HCT116 (cell line): ENCODE data around the gene MAP7. TPM values are rescaled to one million over a fixed set of nuclear protein-coding genes. Genes with fewer than 3 reads are reported as not detected.

Experiments
- ATAC-seq: fragments of 200-7000 bp; cut with Tn5 transposase; 2 replicates; pipeline ENCODE4 v1.9.1; 2020; ENCODE audit warnings: mild to moderate bottlenecking, moderate library complexity
- BruUV-seq: library from RNA; stranded (reverse); fragments of 400-500 nt; replicated peaks from 2 replicates; lab custom pipeline; 2021; lab: Mats Ljungman, UMichigan
- CTCF ChIA-PET: fragments of 300-600 bp; sonication (Branson Sonifier 250); formaldehyde crosslinking; loops from one replicate; lab custom pipeline; 2021; ENCODE audit warnings: antibody characterized with exemption; lab: Charles Lee
- POLR2A ChIA-PET: fragments of 300-600, 350-600 bp; sonication (Branson Sonifier 250); formaldehyde crosslinking; loops from one replicate; lab custom pipeline; 2021; ENCODE audit warnings: antibody characterized with exemption; lab: Charles Lee
- RAD21 ChIA-PET, 2 experiments: fragments of 300-600 bp; sonication (Branson Sonifier 250); formaldehyde crosslinking; loops; one replicate each; lab custom pipeline; 2023; ENCODE audit warnings: low total read pairs in 2 of 2; ENCODE audit not compliant: uncharacterized antibody in 2 of 2, unreplicated experiment in 2 of 2, low non-redundant PET in 1 of 2; lab: Charles Lee
- DNase-seq: peaks from one replicate; pipeline ENCODE4 v3.0.0-alpha.2; 2010; ENCODE audit warnings: low read depth, low spot score
- H2AFZ ChIP-seq: fragments of 200-600 bp; shearing (Covaris generic), sonication (generic); 2 replicates; pipeline ENCODE4 v1.6.1; 2017; ENCODE audit warnings: low read depth, mixed run types, mixed read lengths, antibody characterized with exemption, low read length; ENCODE audit not compliant: poor library complexity, severe bottlenecking
- H3K27ac ChIP-seq: 2 replicates; pipeline ENCODE4 v1.5.1; 2012; ENCODE audit warnings: low read depth, low read length
- H3K27me3 ChIP-seq: fragments of 200-600 bp; sonication (generic); 2 replicates; pipeline ENCODE4 v1.6.1; 2016; ENCODE audit warnings: mixed run types, low read length, mixed read lengths; ENCODE audit not compliant: insufficient read depth
- H3K36me3 ChIP-seq, 2 experiments: fragments of 200-500 bp in 1 of 2; fragments of 200-600 bp in 1 of 2; sonication (Bioruptor generic) in 1 of 2; sonication (generic) in 1 of 2; 2 replicates each; pipeline versions ENCODE4 v1.5.1 to v1.6.1; 2014 to 2016; ENCODE audit warnings: low read length in 2 of 2, inconsistent platforms in 1 of 2, mixed read lengths in 1 of 2, mixed run types in 1 of 2; ENCODE audit not compliant: insufficient read depth in 2 of 2, control insufficient read depth in 1 of 2
- H3K4me1 ChIP-seq, 2 experiments: fragments of 200-600 bp in 1 of 2; sonication (generic) in 1 of 2; 2 replicates each; pipeline versions ENCODE4 v1.5.1 to v1.6.1; 2012 to 2017; ENCODE audit warnings: low read length in 2 of 2, inconsistent platforms in 1 of 2, mild to moderate bottlenecking in 1 of 2, mixed read lengths in 1 of 2, mixed run types in 1 of 2, moderate library complexity in 1 of 2; ENCODE audit not compliant: insufficient read depth in 2 of 2, control insufficient read depth in 1 of 2
- H3K4me2 ChIP-seq: fragments of 200-600 bp; sonication (generic); 2 replicates; pipeline ENCODE4 v1.6.1; 2017; ENCODE audit warnings: mixed run types, low read length, mixed read lengths
- H3K4me3 ChIP-seq, 2 experiments: fragments of 200-600 bp in 1 of 2; sonication (generic) in 1 of 2; replicated peaks in 1 of 2; 2 replicates each; pipeline ENCODE4 v1.5.1; 2011 to 2016; ENCODE audit warnings: low read length in 2 of 2, control low read depth in 1 of 2, low read depth in 1 of 2, mild to moderate bottlenecking in 1 of 2, mixed read lengths in 1 of 2, mixed run types in 1 of 2
- H3K79me2 ChIP-seq: fragments of 200-600 bp; sonication (generic); 2 replicates; pipeline ENCODE4 v1.6.1; 2017; ENCODE audit warnings: mild to moderate bottlenecking, mixed run types, low read length, moderate library complexity, mixed read lengths; ENCODE audit not compliant: insufficient read depth
- H3K9ac ChIP-seq: fragments of 200-600 bp; sonication (generic); 2 replicates; pipeline ENCODE4 v1.6.1; 2016; ENCODE audit warnings: low read length, mixed read lengths
- H3K9me2 ChIP-seq: fragments of 200-600 bp; sonication (generic), shearing (Covaris generic); 2 replicates; pipeline ENCODE4 v1.6.1; 2017; ENCODE audit warnings: mixed run types, mild to moderate bottlenecking, moderate library complexity; ENCODE audit not compliant: insufficient read depth
- H3K9me3 ChIP-seq, 2 experiments: fragments of 200-500 bp in 1 of 2; fragments of 200-600 bp in 1 of 2; sonication (Bioruptor generic) in 1 of 2; sonication (generic) in 1 of 2; 2 replicates each; pipeline ENCODE4 v1.6.1; 2014 to 2017; ENCODE audit warnings: low read length in 2 of 2, mixed read lengths in 2 of 2, inconsistent platforms in 1 of 2, low read depth in 1 of 2, mild to moderate bottlenecking in 1 of 2, mixed run types in 1 of 2, moderate library complexity in 1 of 2; ENCODE audit not compliant: control insufficient read depth in 1 of 2, insufficient read depth in 1 of 2
- H4K20me1 ChIP-seq: fragments of 200-600 bp; sonication (generic), shearing (Covaris generic); 2 replicates; pipeline ENCODE4 v1.6.1; 2017; ENCODE audit warnings: mixed run types, mild to moderate bottlenecking, moderate library complexity; ENCODE audit not compliant: insufficient read depth
- ATF3 ChIP-seq: IDR thresholded peaks from 2 replicates; pipeline ENCODE4 v1.6.1; 2012
- CTCF ChIP-seq, 3 experiments: fragments of 200-600 bp in 1 of 3; sonication (generic) in 1 of 3; IDR thresholded peaks in 2 of 3; conservative IDR thresholded peaks in 1 of 3; 2 replicates each; pipeline ENCODE4 v1.5.1; 2012 to 2017; ENCODE audit warnings: low read depth in 2 of 3, low read length in 2 of 3, antibody characterized with exemption in 1 of 3, borderline replicate concordance in 1 of 3, control low read depth in 1 of 3, mild to moderate bottlenecking in 1 of 3, mixed read lengths in 1 of 3, mixed run types in 1 of 3, moderate library complexity in 1 of 3; ENCODE audit not compliant: insufficient read depth in 1 of 3
- EZH2 ChIP-seq: fragments of 200-600 bp; sonication (generic); IDR thresholded peaks from 2 replicates; pipeline ENCODE4 v1.6.1; 2017; ENCODE audit warnings: antibody characterized with exemption, mixed run types
- EZH2phosphoT487 ChIP-seq: fragments of 200-600 bp; IDR thresholded peaks from 2 replicates; pipeline ENCODE4 v1.6.1; 2018; ENCODE audit warnings: antibody characterized with exemption, borderline replicate concordance
- FOSL1 ChIP-seq: IDR thresholded peaks from 2 replicates; pipeline ENCODE4 v1.6.1; 2012; ENCODE audit warnings: low read depth
- JUND ChIP-seq: IDR thresholded peaks from 2 replicates; pipeline ENCODE4 v1.6.1; 2012
- POLR2A ChIP-seq: IDR thresholded peaks from 2 replicates; pipeline ENCODE4 v1.7.0; 2011; ENCODE audit warnings: borderline replicate concordance; ENCODE audit not compliant: insufficient read depth, insufficient read length; ENCODE audit errors: extremely low read depth
- REST ChIP-seq: IDR thresholded peaks from 2 replicates; pipeline ENCODE4 v1.6.1; 2012; ENCODE audit warnings: low read depth
- SIN3A ChIP-seq: IDR thresholded peaks from 2 replicates; pipeline ENCODE4 v1.6.1; 2012; ENCODE audit warnings: low read depth
- ZFX ChIP-seq: fragments of 450-650 bp; IDR thresholded peaks from 2 replicates; pipeline ENCODE4 v1.6.1; 2017
- ZNF274 ChIP-seq: fragments of 200-500 bp; sonication (Bioruptor generic); IDR thresholded peaks from 2 replicates; pipeline ENCODE4 v1.6.1; 2014; ENCODE audit warnings: mild to moderate bottlenecking, low read depth, low read length, inconsistent platforms
- intact Hi-C: fragments of 100-400 bp; cut with micrococcal nuclease; formaldehyde crosslinking; loops from 2 replicates; pipeline ENCODE4 v1.10.0; 2022
- total RNA-seq: library from RNA; stranded (reverse); gene quantifications from one replicate; pipeline ENCODE4 v1.2.1, GENCODE V29; 2021; ENCODE audit not compliant: unreplicated experiment

Gene MAP7
- total RNA-seq, 1 experiment from 2014 or later: 35.5 TPM

GRCh38 chr6:136544326-136544725 lies 5.9 kb downstream of the MAP7 start (continued):
- no peak for TF ChIP-seq POLR2A
- no peak for TF ChIP-seq ATF3
- TF ChIP-seq EZH2: no peak
- no peak for TF ChIP-seq JUND
- no peak for TF ChIP-seq SIN3A
- no peak for TF ChIP-seq EZH2phosphoT487
- no peak for TF ChIP-seq FOSL1

- no peak for ATAC-seq
- ChIA-PET CTCF (interaction anchor here (0.6 kb wide), 1 partner anchor 52 kb away, joined by 3 read pairs; no protein-coding TSS in a partner anchor), POLR2A (no interaction called here), RAD21 (no interaction called here)
- Histone ChIP-seq H3K79me2 (peaks cover 79% of the 10 kb centered on the region), H3K4me1 (no peaks in the 10 kb centered on the region), H3K9me3 (no peaks in the 10 kb centered on the region), H3K27me3 (no peaks in the 10 kb centered on the region), H3K4me2 (no peak overlapping the region), H4K20me1 (no peaks in the 10 kb centered on the region), H3K36me3 (no peaks in the 10 kb centered on the region), H3K9ac (no peak overlapping the region), H3K27ac (no peak overlapping the region), H2AFZ (no peak overlapping the region), H3K9me2 (no peaks in the 10 kb centered on the region), H3K4me3 (no peak overlapping the region)
- BruUV-seq: no TSS peak
- no peak for DNase-seq
- no peak for TF ChIP-seq JUND
- intact Hi-C loops: no loop called here
These were observed 8.8 kb downstream of the MAP7 start for GRCh38 chr6:136541395-136541794.

GRCh38 chr6:136539967-136540652 lies 10.1 kb downstream of the MAP7 start:
- DNase-seq: no peak
- Histone ChIP-seq H3K9ac (no peak overlapping the region), H3K4me3 (no peak overlapping the region), H3K27ac (no peak overlapping the region), H3K79me2 (peaks cover 73% of the 10 kb centered on the region), H2AFZ (no peak overlapping the region), H3K27me3 (no peaks in the 10 kb centered on the region), H4K20me1 (no peaks in the 10 kb centered on the region), H3K9me2 (no peaks in the 10 kb centered on the region), H3K4me2 (no peak overlapping the region), H3K36me3 (no peaks in the 10 kb centered on the region), H3K4me1 (no peaks in the 10 kb centered on the region), H3K9me3 (no peaks in the 10 kb centered on the region)
- ChIA-PET POLR2A (interaction anchor here (1.0 kb wide), 1 partner anchor 252 kb away, joined by 3 read pairs; the partner anchor contains the start of gene MAP3K5), CTCF (interaction anchor here (1.5 kb wide), 1 partner anchor 10 kb away, joined by 4 read pairs; the partner anchor contains the start of gene MAP7), RAD21 (no interaction called here)
- intact Hi-C loops: no loop called here
- no TSS peak for BruUV-seq
- ATAC-seq: no peak
- TF ChIP-seq ZNF274: no peak
- no peak for TF ChIP-seq CTCF (IDR thresholded peaks at IDR 0.05 in 2 of 3, conservative IDR thresholded peaks at IDR 0.05 in 1 of 3; ENCODE audit: borderline replicate concordance in 1 of 3, insufficient read depth in 1 of 3, low read depth in 2 of 3, low read length in 2 of 3)
- TF ChIP-seq ATF3: no peak
- no peak for TF ChIP-seq JUND
- TF ChIP-seq ZFX: no peak
- no peak for TF ChIP-seq EZH2
- TF ChIP-seq REST: no peak
- no peak for TF ChIP-seq EZH2phosphoT487
- no peak for TF ChIP-seq FOSL1
